ENCODE data around the gene PLEKHH1. TPM values are rescaled to one million over a fixed set of nuclear protein-coding genes. Genes with fewer than 3 reads are reported as not detected.
A peak's percentile ranks its signal among the peaks of the same experiment; 100 is the strongest.

Gene PLEKHH1
- polyA plus RNA-seq, 3 donors = 0.23 TPM; not detected in 2

DNA sequence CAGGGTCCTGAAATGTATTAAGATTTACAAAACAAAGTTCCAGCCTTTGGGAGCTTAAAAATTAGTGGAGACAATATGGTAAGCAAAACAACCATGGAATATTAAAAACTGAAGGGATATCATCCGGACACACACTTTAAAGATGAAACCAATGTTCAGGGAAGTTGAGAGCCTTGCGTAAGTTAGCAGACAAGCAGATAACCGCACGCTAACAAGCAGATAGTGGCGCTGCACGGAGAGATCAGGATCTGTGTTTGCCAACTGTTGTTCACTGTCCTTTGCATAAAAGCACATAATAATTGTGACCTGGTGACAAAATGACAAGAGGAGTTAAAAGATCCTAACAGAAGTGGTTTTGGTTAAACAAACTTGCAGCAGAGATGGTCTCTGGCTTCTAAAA lies 30.2 kb upstream of the PLEKHH1 start:
- H3K27me3 Mint-ChIP-seq (ENCODE audit: low read depth in 3 of 3) = peaks cover 0 to 3% (median 0%) of the 10 kb centered on the region in 3 donors
- Histone ChIP-seq H3K27me3 (ENCODE audit: control insufficient read depth in 2 of 2, insufficient read depth in 2 of 2, low read length in 2 of 2) (no peaks in the 10 kb centered on the region), H3K27ac (ENCODE audit: low read depth in 1 of 2, low read length in 2 of 2) (no peak overlapping the region), H4K20me1 (ENCODE audit: insufficient read depth, low read length) (no peaks in the 10 kb centered on the region), H3K4me2 (replicated peaks; ENCODE audit: extremely low read depth, low read length, poor library complexity, severe bottlenecking) (peak overlapping the region; percentile 19), H3K4me1 (ENCODE audit: control insufficient read depth in 1 of 2, insufficient read depth in 2 of 2, low read length in 2 of 2) (peaks cover 11 to 14% of the 10 kb centered on the region in 2 donors), H3K4me3 (replicated peaks in 1 of 3; ENCODE audit: low read depth in 2 of 3, low read length in 3 of 3) (peak overlapping the region in 1 of 3 experiments; percentile 13), H3K9me3 (replicated peaks in 1 of 2; ENCODE audit: control insufficient read depth in 1 of 2, insufficient read depth in 1 of 2, low read length in 2 of 2) (no peaks in the 10 kb centered on the region), H3K36me3 (replicated peaks in 1 of 2; ENCODE audit: control insufficient read depth in 1 of 2, insufficient read depth in 2 of 2, low read length in 2 of 2) (no peaks in the 10 kb centered on the region), H3K79me2 (ENCODE audit: insufficient read depth, low read length) (no peaks in the 10 kb centered on the region), H2AFZ (ENCODE audit: insufficient read depth, low read depth, low read length, poor library complexity, severe bottlenecking) (peak overlapping the region; percentile 9), H3K9ac (ENCODE audit: insufficient read depth, low read length, poor library complexity, severe bottlenecking) (no peak overlapping the region)
- peaks cover 18% of the 10 kb centered on the region for H3K4me1 Mint-ChIP-seq
- 28% methylated on average over 6 of the region's 6 CpGs for WGBS (ENCODE audit: insufficient coverage)
- DNase-seq = peak in 1 of 3 donors; percentile 21
- H3K9me3 Mint-ChIP-seq = peaks cover 0 to 2% (median 0%) of the 10 kb centered on the region in 7 donors
- H3K27ac Mint-ChIP-seq = no peak overlapping the region
- H3K36me3 Mint-ChIP-seq = peaks cover 0 to 16% of the 10 kb centered on the region in 2 donors
- TF ChIP-seq, protein P1, sequence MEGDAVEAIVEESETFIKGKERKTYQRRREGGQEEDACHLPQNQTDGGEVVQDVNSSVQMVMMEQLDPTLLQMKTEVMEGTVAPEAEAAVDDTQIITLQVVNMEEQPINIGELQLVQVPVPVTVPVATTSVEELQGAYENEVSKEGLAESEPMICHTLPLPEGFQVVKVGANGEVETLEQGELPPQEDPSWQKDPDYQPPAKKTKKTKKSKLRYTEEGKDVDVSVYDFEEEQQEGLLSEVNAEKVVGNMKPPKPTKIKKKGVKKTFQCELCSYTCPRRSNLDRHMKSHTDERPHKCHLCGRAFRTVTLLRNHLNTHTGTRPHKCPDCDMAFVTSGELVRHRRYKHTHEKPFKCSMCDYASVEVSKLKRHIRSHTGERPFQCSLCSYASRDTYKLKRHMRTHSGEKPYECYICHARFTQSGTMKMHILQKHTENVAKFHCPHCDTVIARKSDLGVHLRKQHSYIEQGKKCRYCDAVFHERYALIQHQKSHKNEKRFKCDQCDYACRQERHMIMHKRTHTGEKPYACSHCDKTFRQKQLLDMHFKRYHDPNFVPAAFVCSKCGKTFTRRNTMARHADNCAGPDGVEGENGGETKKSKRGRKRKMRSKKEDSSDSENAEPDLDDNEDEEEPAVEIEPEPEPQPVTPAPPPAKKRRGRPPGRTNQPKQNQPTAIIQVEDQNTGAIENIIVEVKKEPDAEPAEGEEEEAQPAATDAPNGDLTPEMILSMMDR (IDR thresholded peaks at IDR 0.05) = no peak
- H3K4me3 Mint-ChIP-seq = peak overlapping the region in 1 of 2 donors; percentile 63
- intact Hi-C loops (cut with micrococcal nuclease) = no loop called here

DNA sequence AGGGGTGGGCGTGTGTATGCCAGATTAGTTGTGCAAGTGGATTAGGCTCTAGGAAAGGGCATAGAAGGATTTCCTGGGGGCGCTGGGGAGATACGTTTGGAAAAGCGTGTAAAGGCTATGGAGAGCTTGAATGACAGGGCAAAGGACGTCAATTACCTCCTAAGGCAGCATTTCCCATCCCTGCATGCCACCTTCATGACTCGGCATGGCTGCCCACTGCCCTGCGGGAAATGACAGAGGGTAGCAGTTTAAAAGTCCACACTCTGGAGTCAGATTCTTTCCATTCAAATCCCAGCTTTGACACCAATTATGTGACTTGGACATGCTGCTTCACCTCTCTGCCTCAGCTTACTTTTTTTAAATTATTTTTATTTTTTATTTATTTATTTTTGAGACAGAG lies 29.8 kb upstream of the PLEKHH1 start:
- H3K27ac ChIP-seq (ENCODE audit: low read depth in 1 of 2, low read length in 2 of 2) = no peak overlapping the region
- peak overlapping the region; percentile 9 for H2AFZ ChIP-seq (ENCODE audit: insufficient read depth, low read depth, low read length, poor library complexity, severe bottlenecking)
- no peaks in the 10 kb centered on the region for H3K36me3 ChIP-seq (replicated peaks in 1 of 2; ENCODE audit: control insufficient read depth in 1 of 2, insufficient read depth in 2 of 2, low read length in 2 of 2)
- no peak for DNase-seq
- H4K20me1 ChIP-seq (ENCODE audit: insufficient read depth, low read length) = no peaks in the 10 kb centered on the region
- intact Hi-C loops (cut with micrococcal nuclease) = no loop called here
- no peaks in the 10 kb centered on the region for H3K79me2 ChIP-seq (ENCODE audit: insufficient read depth, low read length)
- no peak overlapping the region for H3K9ac ChIP-seq (ENCODE audit: insufficient read depth, low read length, poor library complexity, severe bottlenecking)
- H3K27me3 ChIP-seq (ENCODE audit: control insufficient read depth in 2 of 2, insufficient read depth in 2 of 2, low read length in 2 of 2) = no peaks in the 10 kb centered on the region
- WGBS (ENCODE audit: insufficient coverage) = 87% methylated on average over 3 of the region's 7 CpGs
- peak overlapping the region in 1 of 3 experiments; percentile 13 for H3K4me3 ChIP-seq (replicated peaks in 1 of 3; ENCODE audit: low read depth in 2 of 3, low read length in 3 of 3)
- H3K27ac Mint-ChIP-seq = no peak overlapping the region
- H3K9me3 Mint-ChIP-seq = peaks cover 0 to 2% (median 0%) of the 10 kb centered on the region in 7 donors
- peak overlapping the region in 1 of 2 donors; percentile 63 for H3K4me3 Mint-ChIP-seq
- peaks cover 23% of the 10 kb centered on the region for H3K4me1 Mint-ChIP-seq
- no peaks in the 10 kb centered on the region for H3K9me3 ChIP-seq (replicated peaks in 1 of 2; ENCODE audit: control insufficient read depth in 1 of 2, insufficient read depth in 1 of 2, low read length in 2 of 2)
- H3K27me3 Mint-ChIP-seq (ENCODE audit: low read depth in 3 of 3) = peaks cover 0 to 1% (median 0%) of the 10 kb centered on the region in 3 donors
- H3K4me1 ChIP-seq (ENCODE audit: control insufficient read depth in 1 of 2, insufficient read depth in 2 of 2, low read length in 2 of 2) = peaks cover 16 to 18% of the 10 kb centered on the region in 2 donors
- H3K4me2 ChIP-seq (replicated peaks; ENCODE audit: extremely low read depth, low read length, poor library complexity, severe bottlenecking) = peak overlapping the region; percentile 19
- H3K36me3 Mint-ChIP-seq = peaks cover 0 to 15% of the 10 kb centered on the region in 2 donors
- TF ChIP-seq, protein P1 (IDR thresholded peaks at IDR 0.05) = no peak

Data from CD14-positive monocyte (primary cell).